Suprapubic skin (tissue), 4 donors: ENCODE results near the gene TSPO2. TPM values are rescaled to one million over a fixed set of nuclear protein-coding genes. Genes with fewer than 3 reads are reported as not detected.

Source experiments
- DNase-seq, 2 donors: peaks; one replicate each; pipeline ENCODE4 v3.0.0-alpha.2; 2019; ENCODE audit warnings: low spot score in 2 of 2
- H3K27ac ChIP-seq: fragments of 200-600 bp; sonication (generic); one replicate; pipeline ENCODE4 v1.5.1; 2019
- H3K27me3 ChIP-seq: fragments of 200-600 bp; sonication (generic); one replicate; pipeline ENCODE4 v1.5.1; 2019
- H3K36me3 ChIP-seq: fragments of 200-600 bp; sonication (generic); one replicate; pipeline ENCODE4 v1.5.1; 2019
- H3K4me1 ChIP-seq: fragments of 200-600 bp; sonication (generic); one replicate; pipeline ENCODE4 v1.5.1; 2019
- H3K4me3 ChIP-seq: fragments of 200-600 bp; sonication (generic); one replicate; pipeline ENCODE4 v1.5.1; 2019; ENCODE audit warnings: mild to moderate bottlenecking
- H3K9me3 ChIP-seq: fragments of 200-600 bp; sonication (generic); one replicate; pipeline ENCODE4 v1.5.1; 2019
- EP300 ChIP-seq: sonication (generic); formaldehyde crosslinking; IDR thresholded peaks from one replicate; pipeline ENCODE4 v1.6.1; 2017; ENCODE audit warnings: antibody characterized with exemption
- POLR2A ChIP-seq, 2 donors: fragments of 450-650 bp; IDR thresholded peaks; one replicate each; pipeline ENCODE4 v1.6.1; 2017; ENCODE audit warnings: antibody characterized with exemption in 2 of 2, mild to moderate bottlenecking in 2 of 2, moderate library complexity in 2 of 2
- POLR2AphosphoS5 ChIP-seq, 3 donors: sonication (generic); formaldehyde crosslinking; IDR thresholded peaks; one replicate each; pipeline ENCODE4 v1.6.1; 2017; ENCODE audit warnings: antibody characterized with exemption in 3 of 3
- WGBS: methylation state at CpG from one replicate; pipeline ENCODE4 v1.1.5; 2018; 5-methylcytosine and 5-hydroxymethylcytosine counted together
- total RNA-seq, 4 donors: library from RNA; depleted of rRNA; stranded (reverse); fragments of >200 nt; gene quantifications; one replicate each; pipeline ENCODE4 v1.1.0, GENCODE V29; 2016
- TF ChIP-seq, protein P1 (sequence below), 2 donors: fragments of 200-600 bp in 1 of 2; fragments of 450-650 bp in 1 of 2; sonication (generic) in 1 of 2; IDR thresholded peaks; one replicate each; pipeline ENCODE4 v1.5.1; 2016 to 2019; ENCODE audit warnings: antibody characterized with exemption in 2 of 2, mild to moderate bottlenecking in 1 of 2, moderate library complexity in 1 of 2

Gene TSPO2
- total RNA-seq, 4 donors from 2014 or later, result not detected

DNA sequence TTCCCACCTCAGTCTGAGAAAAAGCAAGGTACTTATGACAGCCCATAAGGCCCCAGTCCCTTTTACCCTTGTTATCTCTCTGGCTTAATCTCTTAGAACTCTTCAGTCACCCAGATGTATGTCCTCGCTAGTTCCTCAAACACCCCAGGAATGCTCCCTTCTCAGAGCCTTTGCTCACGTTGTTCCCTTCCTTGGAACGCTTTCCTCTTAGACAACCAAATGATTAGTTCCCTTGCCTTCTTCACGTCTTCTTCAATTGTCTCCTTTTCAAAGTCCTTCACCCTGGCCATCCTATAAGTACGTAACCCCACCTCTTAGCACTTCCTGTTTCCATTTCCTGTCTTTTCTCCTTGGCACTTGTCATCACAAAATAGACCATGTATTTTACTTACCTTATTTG lies 9.6 kb downstream of the TSPO2 start:
- no peaks in the 10 kb centered on the region for H3K9me3 ChIP-seq
- no peak overlapping the region for H3K27ac ChIP-seq
- H3K27me3 ChIP-seq, result no peaks in the 10 kb centered on the region
- no peaks in the 10 kb centered on the region for H3K4me1 ChIP-seq
- TF ChIP-seq EP300 (no peak), POLR2AphosphoS5 (IDR thresholded peaks at IDR 0.05) (no peak), POLR2A (IDR thresholded peaks at IDR 0.05) (no peak)
- TF ChIP-seq, protein P1, sequence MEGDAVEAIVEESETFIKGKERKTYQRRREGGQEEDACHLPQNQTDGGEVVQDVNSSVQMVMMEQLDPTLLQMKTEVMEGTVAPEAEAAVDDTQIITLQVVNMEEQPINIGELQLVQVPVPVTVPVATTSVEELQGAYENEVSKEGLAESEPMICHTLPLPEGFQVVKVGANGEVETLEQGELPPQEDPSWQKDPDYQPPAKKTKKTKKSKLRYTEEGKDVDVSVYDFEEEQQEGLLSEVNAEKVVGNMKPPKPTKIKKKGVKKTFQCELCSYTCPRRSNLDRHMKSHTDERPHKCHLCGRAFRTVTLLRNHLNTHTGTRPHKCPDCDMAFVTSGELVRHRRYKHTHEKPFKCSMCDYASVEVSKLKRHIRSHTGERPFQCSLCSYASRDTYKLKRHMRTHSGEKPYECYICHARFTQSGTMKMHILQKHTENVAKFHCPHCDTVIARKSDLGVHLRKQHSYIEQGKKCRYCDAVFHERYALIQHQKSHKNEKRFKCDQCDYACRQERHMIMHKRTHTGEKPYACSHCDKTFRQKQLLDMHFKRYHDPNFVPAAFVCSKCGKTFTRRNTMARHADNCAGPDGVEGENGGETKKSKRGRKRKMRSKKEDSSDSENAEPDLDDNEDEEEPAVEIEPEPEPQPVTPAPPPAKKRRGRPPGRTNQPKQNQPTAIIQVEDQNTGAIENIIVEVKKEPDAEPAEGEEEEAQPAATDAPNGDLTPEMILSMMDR (IDR thresholded peaks at IDR 0.05), result no peak
- WGBS, result 79% methylated on average over 5 of the region's 5 CpGs
- no peak overlapping the region for H3K4me3 ChIP-seq
- DNase-seq, result no peak
- no peaks in the 10 kb centered on the region for H3K36me3 ChIP-seq

DNA sequence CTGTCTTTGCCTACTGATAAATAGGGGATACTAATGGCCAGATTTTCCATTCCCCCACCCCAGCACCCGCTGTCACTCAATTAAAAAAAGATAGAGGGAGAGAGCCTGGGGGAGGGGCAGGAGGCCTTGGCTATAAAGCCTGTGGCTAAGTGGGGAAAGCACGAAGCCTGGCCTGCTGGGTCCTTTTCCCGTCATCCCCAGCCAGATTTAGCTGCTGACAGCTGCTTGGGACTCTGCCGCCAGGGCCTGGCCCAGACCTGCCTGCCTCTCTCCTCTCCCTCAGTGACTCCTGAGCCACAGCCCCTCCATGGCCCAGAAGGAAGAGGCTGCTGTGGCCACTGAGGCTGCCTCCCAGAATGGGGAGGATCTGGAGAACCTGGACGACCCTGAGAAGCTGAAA lies 10.8 kb downstream of the TSPO2 start, which contains the start of gene APOBEC2:
APOBEC2 (plus strand) TSS at position 162 of the 400 bp plus-strand sequence; CDS start at position 308, 146 bp downstream.
- Histone ChIP-seq H3K27ac (no peak within 1 kb of the TSS), H3K27me3 (no peaks in the 10 kb centered on the region), H3K9me3 (no peaks in the 10 kb centered on the region), H3K4me1 (no peaks in the 10 kb centered on the region), H3K36me3 (no peaks in the 10 kb centered on the region), H3K4me3 (no peak within 1 kb of the TSS)
- TF ChIP-seq, protein P1 (IDR thresholded peaks at IDR 0.05), result no peak
- TF ChIP-seq EP300 (no peak), POLR2A (IDR thresholded peaks at IDR 0.05) (no peak), POLR2AphosphoS5 (IDR thresholded peaks at IDR 0.05) (no peak)
- DNase-seq, result no peak
- 50% methylated on average over 2 of the region's 5 CpGs for WGBS

DNA sequence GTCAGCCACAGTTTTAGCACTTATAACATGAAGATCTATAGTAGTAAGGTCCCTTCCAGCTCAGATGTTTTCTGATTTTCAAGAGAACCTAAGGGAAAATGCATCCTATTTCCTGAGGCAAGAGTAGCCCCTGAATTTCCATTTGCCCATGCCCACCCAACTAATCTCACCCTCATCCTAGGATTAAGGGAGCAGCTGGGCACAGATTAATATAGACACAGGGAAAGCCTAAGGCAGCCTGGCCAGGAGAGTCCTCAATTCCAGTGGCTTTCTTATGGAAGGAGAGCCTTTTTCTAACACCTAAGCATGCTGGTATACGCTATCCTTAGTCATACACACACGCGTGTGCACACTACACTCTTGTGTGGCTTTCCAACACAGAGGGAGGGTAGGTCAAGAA lies 12.2 kb downstream of the TSPO2 start:
- 92% methylated on average over 3 of the region's 3 CpGs for WGBS
- Histone ChIP-seq H3K4me3 (no peak overlapping the region), H3K36me3 (no peaks in the 10 kb centered on the region), H3K27me3 (no peaks in the 10 kb centered on the region), H3K9me3 (no peaks in the 10 kb centered on the region), H3K4me1 (no peaks in the 10 kb centered on the region), H3K27ac (no peak overlapping the region)
- no peak for DNase-seq
- TF ChIP-seq POLR2A (IDR thresholded peaks at IDR 0.05) (no peak), EP300 (no peak), POLR2AphosphoS5 (IDR thresholded peaks at IDR 0.05) (no peak)
- TF ChIP-seq, protein P1 (IDR thresholded peaks at IDR 0.05), result no peak

DNA sequence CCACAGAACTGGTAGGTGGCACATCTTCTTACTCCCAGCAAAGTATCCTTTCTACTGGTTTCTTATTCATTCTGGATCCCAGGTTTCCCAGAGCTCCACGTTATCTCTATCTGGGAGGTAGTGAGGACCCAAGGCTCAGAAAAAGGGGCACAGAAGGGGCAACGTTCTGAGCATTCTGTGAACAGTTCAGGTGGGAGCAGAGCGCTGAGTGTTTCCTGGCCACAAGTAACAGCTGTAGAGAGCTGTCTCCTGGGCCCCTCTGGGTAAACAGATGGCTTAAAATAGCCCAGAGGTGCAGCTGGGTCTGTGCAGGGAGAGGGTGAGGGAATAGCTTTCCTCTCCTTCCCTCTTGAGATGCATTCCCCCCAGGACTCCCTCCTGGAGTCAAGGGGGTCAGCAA lies 12.9 kb downstream of the TSPO2 start:
- TF ChIP-seq POLR2A (IDR thresholded peaks at IDR 0.05) (no peak), POLR2AphosphoS5 (IDR thresholded peaks at IDR 0.05) (no peak), EP300 (no peak)
- TF ChIP-seq, protein P1 (IDR thresholded peaks at IDR 0.05), result no peak
- 56% methylated on average over 3 of the region's 3 CpGs for WGBS
- no peaks in the 10 kb centered on the region for H3K27me3 ChIP-seq

DNA sequence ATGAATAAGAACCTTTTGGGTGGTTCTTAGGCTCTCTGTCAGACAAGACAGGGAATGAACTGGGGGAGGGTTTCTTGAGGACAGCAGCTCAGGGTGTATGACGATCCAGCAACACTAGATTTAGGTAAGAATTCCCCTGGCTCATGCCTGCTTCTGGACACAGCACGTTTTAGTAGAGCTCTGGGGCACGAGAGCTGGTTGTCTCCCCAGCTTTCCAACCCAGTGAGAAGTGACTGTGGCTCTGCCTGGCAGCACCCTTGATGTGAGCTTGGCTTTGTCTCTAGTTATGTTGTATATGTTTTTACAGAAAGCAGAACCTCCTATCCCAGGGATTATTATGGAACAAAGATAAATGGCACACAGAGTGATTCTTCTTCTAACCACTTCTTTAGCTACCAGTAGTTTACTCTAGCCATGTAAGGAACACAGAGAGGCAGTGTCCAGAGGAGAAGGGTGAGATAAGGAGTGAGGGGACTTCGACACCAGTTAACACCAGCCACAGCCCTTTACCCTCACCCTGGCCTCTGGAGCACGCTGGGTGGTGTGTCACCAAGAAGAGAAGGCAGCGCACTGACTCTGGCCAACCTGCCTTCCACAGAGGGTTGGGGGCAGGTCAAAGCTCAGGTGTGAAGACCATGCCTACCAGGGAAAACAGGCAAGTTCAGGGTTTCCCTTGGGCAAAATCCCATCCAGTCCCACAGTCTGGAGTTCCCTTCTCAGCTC lies 14.7 kb downstream of the TSPO2 start:
- H3K4me1 ChIP-seq, result peaks cover 5% of the 10 kb centered on the region
- DNase-seq, result no peak
- WGBS, result 84% methylated on average over 6 of the region's 6 CpGs
- peaks cover 5% of the 10 kb centered on the region for H3K36me3 ChIP-seq
- no peaks in the 10 kb centered on the region for H3K27me3 ChIP-seq
- H3K4me3 ChIP-seq, result no peak overlapping the region
- TF ChIP-seq POLR2A (IDR thresholded peaks at IDR 0.05) (no peak), POLR2AphosphoS5 (IDR thresholded peaks at IDR 0.05) (no peak)
- H3K9me3 ChIP-seq, result no peaks in the 10 kb centered on the region
- no peak overlapping the region for H3K27ac ChIP-seq

More for the DNA sequence above, 12.9 kb downstream of the TSPO2 start:
- no peak overlapping the region for H3K27ac ChIP-seq
- H3K4me3 ChIP-seq, result no peak overlapping the region
- H3K4me1 ChIP-seq, result no peaks in the 10 kb centered on the region
- H3K9me3 ChIP-seq, result no peaks in the 10 kb centered on the region
- H3K36me3 ChIP-seq, result no peaks in the 10 kb centered on the region
- DNase-seq, result no peak
